Activated gamma-delta T cell treated with anti-CD3 and anti-CD28 coated beads, Interleukin-2, amount 50 U/mL, for 16 hours (primary cell): ENCODE measurements around the gene SGO2.
"Not testable (repeated sequence)": the region's sequence is repeated elsewhere in the genome, so short reads cannot be mapped to it uniquely, and the experiment has no call there.

ENCODE experiments used
- DNase-seq: peaks from one replicate; pipeline ENCODE4 v3.0.0-alpha.2; 2020; ENCODE audit warnings: low read depth

SGO2 gene

GRCh38 chr2:200525066-200525465 lies 941 bp upstream of the SGO2 start:
- DNase-seq, result no peak

- no peak for DNase-seq
Measured at GRCh38 chr2:200525551-200525881, 491 bp upstream of the SGO2 start.

GRCh38 chr2:200528228-200528627 lies 2.2 kb downstream of the SGO2 start:
- no peak for DNase-seq

- no peak for DNase-seq
Measured at GRCh38 chr2:200533754-200534153, 7.7 kb downstream of the SGO2 start.

- DNase-seq, result no peak
Measured at GRCh38 chr2:200534572-200534971, 8.6 kb downstream of the SGO2 start.

GRCh38 chr2:200538139-200538538 lies 12.1 kb downstream of the SGO2 start:
- DNase-seq, result no peak

- DNase-seq, result no peak
Measured at GRCh38 chr2:200540793-200541192, 14.8 kb downstream of the SGO2 start.

- not testable (repeated sequence) for DNase-seq
Measured at GRCh38 chr2:200566596-200566995, 40.6 kb downstream of the SGO2 start.

- no peak for DNase-seq
Measured at GRCh38 chr2:200567932-200568331, 41.9 kb downstream of the SGO2 start.

- no peak for DNase-seq
Measured at GRCh38 chr2:200575957-200576356, 50.0 kb downstream of the SGO2 start.

- no peak for DNase-seq
Measured at GRCh38 chr2:200577027-200577426, 51.0 kb downstream of the SGO2 start.

- no peak for DNase-seq
Measured at GRCh38 chr2:200578778-200579177, 52.8 kb downstream of the SGO2 start.

- no peak for DNase-seq
Measured at GRCh38 chr2:200584639-200585038, 58.6 kb downstream of the SGO2 start.

GRCh38 chr2:200585340-200585729 lies 59.3 kb downstream of the SGO2 start:
- no peak for DNase-seq

GRCh38 chr2:200585730-200586643 lies 60.0 kb downstream of the SGO2 start, which contains the start of gene AOX1:
Gene AOX1 (plus strand): TSS chr2:200586014. CDS start chr2:200586109, 95 bp downstream.
- peak; percentile 0 for DNase-seq

GRCh38 chr2:200586644-200586975 lies 60.6 kb downstream of the SGO2 start:
- no peak for DNase-seq

GRCh38 chr2:200587007-200587616 lies 61.1 kb downstream of the SGO2 start:
- DNase-seq, result no peak

GRCh38 chr2:200588076-200588678 lies 62.2 kb downstream of the SGO2 start:
- DNase-seq, result no peak

GRCh38 chr2:200590090-200590489 lies 64.1 kb downstream of the SGO2 start:
- DNase-seq, result no peak

GRCh38 chr2:200591308-200591707 lies 65.3 kb downstream of the SGO2 start:
- DNase-seq, result no peak

- no peak for DNase-seq
Measured at GRCh38 chr2:200592406-200593075, 66.5 kb downstream of the SGO2 start.

GRCh38 chr2:200593905-200594304 lies 67.9 kb downstream of the SGO2 start:
- DNase-seq, result no peak

- no peak for DNase-seq
Measured at GRCh38 chr2:200595913-200596312, 69.9 kb downstream of the SGO2 start.
